ENCODE data around the gene ZIC4.

The ZIC4 gene

DNA sequence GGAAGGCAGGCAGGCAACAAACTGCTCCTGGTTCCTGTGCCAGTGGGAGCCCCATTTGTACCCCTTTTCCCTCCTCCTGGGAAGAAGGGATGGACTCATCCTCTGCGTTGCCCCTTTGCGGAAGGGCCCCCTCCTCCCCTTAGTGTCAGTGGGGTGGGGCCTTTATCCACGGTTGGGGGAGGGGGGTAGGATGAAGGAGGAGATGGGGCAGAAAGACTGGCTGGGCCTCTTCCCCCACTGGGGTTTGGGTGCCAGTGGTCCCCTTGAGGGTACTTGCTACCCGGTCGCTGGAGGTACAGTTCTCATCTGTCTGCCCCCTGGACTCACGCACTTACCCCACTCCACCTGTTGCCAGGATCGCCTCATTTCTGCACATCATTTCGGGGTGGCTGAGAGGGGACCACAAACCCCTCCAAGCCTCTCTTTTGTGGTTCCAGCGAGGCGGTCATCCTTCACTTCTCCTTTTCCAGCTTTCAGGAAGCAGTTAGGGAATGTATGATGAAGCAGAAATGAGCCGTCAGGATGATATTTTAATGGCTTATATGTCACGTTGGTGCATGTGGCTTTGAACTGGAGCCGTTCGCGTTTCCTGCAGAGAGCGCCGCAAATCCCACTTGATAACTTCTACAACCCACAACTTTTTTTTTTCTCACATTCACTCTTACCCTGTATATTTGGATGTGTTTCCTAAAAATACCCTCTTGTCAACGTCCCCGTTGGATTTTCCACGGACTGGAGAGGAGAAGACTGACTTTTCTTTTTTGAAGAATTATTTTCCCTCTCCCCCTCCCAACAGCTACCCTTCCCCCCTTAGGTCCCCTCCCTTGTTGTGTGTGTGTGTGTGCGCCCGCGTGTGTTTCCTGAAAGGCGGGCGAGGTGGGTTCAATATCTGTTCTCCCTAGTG lies at the start of gene ZIC4:
Gene ZIC4, minus strand, starts transcription at position 516 of the 904 bp plus-strand sequence. CDS start 3,746 bp downstream, outside the sequence.
- no peak for DNase-seq

DNA sequence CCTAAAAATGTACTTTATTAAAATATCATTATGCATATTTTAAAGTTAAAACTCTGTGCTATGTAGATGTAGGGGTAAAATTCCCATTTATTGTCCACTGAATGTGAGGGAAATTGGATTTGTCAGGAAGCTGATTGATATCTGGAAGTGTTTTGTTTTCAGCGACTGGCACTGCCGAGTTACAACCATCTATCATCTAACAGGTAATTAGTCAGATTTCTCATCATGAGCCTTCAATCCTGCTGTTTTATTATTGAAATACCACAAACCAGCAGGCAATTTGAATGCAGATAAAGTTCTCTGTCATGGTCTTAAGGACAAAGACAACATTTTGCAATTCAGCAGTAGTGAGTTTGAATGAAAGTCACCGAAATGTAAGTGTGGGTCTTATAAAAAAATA lies 43.3 kb upstream of the ZIC4 start:
- DNase-seq: no peak

DNA sequence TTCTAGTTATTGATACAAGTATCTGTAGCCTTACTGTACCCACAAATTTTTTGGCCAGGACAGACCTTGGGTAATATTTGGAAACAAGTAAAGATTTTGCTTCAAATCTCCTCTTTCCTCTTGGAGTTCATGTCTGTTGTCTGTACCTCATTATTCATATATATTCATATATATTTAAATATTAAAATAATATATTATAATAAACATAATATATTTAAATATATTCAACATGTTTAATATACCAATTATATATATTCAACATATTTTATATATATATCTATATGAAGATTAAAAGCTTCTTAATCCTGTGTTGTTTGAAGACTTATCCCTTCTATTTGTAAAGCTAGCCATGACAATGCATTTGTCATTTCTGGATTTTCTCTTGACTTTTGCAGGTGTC lies 40.9 kb upstream of the ZIC4 start:
- DNase-seq: no peak

DNA sequence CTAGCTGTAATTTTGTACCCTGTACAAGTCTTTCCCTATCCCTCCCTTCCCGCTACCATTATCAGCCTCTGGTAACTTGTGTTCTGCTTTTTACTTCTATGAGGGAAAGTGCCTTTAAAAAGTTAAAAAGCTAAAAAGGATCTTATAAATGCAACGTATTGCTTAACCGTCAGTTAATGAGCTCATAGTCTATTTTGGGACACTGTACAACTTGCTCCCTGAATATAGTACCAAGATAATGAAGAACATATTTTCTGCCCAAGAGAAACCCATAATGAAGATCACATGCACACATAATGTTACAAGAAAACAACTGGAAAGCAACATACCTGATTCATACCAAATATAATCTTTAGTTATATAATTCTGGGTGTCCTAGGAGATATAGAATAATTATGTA lies 25.4 kb upstream of the ZIC4 start:
- DNase-seq: no peak

DNA sequence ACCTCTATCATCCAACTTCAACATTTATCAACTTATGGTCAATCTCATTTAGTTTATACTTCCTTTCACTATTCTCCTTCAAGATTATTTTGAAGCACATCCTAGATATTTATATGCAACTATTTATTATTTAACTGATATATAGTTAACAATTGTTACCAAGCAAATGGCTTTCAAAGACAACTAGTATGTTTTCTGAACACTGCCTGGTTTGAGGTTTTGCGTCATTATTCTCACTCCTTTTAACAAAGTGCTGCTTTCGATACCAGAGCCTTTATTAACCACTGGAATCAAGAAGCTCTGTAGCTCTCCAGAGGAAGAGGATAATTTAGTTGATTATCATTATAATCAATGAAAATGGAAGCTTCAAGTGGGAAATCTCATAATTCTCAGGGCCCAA lies 22.4 kb upstream of the ZIC4 start:
- DNase-seq: no peak

DNA sequence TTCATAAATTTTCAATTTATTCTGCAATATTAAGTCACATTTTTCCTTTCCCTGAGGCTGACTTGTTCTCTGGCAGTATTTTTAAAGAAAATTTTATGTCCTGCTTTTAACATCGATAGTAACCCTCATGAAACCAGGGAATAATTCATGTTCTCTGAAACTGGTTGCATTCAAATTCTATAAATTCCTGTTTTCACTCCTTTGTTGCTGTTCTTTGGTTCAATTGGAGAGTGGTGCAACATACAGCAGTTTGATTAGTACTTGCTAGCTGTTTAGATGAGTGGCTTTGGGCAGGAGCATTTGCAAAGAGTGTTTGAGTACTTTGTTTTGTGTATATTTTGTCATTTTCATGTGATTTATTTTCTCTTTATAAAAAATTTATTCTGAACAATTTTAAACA lies 22.0 kb upstream of the ZIC4 start:
- no peak for DNase-seq

DNA sequence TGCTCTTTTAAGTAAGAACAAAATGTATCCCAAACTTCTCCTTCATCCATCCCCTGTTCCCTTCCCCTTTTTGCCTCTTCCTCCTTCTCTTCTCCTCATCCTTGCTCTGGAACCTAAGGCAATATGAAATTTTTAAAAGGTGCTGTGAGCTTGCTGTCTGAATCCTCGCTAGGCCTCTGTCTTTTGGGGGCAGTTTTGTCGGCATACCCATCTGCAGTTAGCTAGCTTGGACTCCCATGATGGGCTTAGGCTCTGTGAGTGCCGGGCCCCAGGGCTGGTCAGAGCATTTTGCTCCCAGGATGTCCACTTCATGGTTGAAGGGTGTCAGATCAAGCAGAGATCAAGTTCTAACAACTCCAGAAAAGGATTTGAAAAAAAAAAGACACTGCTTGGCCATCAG lies 21.4 kb upstream of the ZIC4 start:
- no peak for DNase-seq

DNA sequence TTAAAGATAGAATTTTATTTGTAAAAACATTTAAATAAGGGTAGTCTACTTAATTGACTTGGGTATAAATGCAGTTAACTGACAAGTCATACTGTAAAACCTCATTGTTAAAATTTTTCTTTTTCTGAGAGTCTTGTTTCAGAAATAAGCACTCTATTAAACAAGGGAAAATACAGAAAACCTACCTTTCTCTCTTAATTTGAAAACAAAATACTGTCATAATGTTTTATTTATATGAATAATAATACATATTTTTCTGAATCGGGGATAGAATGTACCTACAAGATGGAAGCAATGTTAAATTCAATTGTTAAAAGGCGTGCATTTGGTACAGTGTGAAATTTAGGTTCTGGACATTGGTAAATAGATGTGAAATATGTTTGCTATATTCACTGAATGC lies 20.6 kb upstream of the ZIC4 start:
- no peak for DNase-seq

DNA sequence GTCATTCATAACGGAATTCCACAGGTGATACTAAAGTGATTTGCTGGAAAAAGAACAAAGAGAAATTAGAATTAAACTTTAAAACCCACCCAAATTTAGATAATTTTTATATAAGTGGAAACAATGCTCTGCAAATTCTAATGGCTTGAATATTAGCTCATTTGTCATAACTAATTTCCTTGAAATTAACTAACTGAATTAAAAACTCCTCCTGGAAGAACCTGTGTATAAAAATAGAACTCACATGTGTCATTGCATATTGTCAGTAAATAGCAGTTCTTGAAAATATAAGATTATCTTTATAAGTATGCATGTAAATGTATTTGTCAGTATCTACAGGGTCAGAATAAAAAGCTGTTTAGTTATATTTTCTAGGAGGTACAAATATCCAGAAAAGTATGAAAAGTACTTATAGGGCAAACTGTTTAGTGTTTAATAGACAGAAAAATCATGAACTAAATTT lies 19.1 kb upstream of the ZIC4 start:
- DNase-seq: no peak

DNA sequence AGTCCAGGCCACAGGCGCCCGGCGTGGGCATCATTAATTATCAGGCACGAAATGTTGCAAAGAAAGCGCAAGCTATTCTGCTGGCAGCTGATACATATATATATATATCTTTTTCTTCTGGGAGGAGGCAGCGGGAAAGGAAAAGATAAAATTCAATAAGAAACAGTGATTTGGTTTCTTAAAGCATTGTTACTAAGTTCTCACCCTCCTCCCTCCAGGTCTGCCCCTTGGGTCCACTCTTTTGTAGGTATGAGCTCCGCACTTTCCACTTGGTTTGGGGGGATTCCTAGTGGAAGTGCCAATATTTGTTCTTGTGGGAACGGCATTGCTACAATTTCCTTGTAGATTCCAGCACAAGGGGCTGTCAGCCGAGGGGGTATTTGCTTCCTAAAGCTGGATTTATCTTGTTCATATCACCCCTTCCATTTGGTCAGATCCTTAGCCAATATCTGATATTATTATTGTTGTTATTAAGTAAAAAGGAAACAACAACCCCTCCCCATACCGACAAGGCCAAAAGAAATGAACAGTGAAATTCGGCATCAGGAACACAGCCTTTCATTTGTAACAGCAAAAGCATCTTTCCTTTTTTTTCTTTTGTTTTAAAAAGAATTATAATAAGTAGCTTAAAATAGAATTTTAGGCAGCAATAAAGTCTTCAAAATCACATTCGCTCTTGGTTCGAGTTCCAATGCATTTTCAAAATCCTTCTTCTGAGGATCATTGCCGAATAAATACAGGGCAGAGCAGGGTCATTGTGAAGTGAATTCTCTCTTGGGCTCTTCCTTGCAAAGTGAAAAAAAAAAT lies 18.4 kb upstream of the ZIC4 start:
- DNase-seq: no peak

DNA sequence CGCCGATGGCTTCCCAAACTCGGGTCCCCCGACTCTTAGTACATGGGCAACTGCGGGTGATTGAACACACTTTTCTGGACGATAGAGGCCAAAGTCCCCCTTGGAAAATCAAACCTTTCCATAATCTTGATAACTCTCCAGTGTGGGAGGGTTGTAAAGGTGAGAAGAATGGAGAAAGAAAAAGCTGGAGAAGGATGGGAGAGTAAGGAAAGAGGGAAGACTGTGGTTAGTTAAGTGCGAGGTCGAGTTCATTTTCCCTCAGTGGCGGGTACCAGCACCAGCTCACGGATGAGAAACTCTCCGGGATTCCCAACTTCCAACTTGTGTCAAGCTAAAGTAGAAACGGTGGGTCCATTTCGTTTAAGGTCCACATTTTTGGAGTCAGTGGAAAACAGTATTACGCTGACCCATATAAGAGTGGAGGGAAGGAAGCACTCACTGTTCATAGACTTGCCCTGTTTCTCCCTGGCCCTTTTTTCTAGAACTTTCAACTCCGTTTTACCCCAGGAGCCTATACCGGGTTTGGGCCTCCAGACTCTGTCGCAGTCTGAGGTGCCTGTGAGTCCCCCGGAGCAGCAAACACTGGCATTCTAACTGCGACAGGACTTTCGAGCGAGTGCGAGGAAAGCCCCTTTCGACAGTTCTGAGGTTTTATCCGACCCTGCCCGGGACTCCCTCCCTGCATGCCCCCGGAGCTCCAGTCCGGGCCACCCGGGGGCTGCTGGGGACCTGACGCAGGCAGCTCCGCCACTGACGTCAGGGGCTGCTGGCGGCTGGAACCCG lies 17.6 kb upstream of the ZIC4 start:
- no peak for DNase-seq

DNA sequence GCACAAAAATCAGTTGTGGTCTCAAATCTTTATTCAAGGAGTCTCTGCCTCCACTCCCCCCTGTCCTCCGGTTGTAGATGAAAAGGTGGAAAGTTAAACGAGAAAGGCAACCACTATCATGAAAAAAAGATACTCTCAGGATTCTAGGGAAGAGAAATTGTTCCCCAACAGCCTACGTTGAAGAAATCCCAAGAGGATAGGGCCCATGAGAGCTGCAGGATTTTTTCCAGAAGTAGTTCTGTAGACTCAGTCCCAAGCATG lies 17.1 kb upstream of the ZIC4 start:
- DNase-seq: no peak

DNA sequence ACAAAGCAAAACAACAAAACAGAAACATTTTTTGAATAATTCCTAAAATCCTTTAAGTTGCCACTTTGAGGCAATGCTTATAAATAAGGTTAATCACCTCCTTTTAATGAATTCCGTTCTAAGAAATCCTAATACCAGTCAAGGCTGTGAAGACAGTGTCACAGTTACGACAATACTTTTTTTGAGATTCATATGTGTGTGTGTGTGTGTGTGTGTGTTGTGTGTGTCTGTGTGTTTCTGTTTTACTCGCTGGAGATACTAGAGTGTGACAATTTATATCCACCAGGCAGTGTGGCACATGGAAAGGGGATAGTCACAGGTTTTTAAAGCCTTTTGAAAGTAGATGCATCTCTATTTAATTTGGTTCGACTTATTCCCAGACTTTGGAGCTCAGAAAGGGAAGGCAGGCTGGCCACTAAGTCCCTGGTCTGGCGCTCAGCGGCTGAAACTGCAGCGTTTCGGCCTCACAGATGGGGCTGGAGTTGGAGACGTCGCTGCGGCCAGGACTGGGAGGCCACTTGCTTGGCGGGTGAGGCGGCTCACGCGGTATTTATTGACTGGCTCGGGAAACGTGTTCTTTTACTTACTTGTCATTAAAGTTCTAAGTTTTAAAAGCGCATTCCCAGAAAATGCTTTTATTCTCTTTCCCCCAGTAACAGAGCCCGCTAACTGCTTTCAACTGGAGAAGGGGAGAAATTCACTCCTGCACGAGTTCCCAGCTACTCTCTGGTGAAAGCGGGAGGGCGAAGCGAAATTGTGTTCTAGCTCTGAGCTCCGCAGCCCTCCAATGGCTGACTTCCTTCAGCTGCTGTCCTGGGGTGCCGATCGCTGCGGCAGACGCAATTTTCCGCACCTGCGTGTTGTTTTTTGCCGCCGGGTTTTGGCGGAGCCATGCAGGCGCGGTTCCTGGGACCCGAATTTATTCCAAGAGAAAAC lies 16.5 kb upstream of the ZIC4 start:
- DNase-seq: no peak

DNA sequence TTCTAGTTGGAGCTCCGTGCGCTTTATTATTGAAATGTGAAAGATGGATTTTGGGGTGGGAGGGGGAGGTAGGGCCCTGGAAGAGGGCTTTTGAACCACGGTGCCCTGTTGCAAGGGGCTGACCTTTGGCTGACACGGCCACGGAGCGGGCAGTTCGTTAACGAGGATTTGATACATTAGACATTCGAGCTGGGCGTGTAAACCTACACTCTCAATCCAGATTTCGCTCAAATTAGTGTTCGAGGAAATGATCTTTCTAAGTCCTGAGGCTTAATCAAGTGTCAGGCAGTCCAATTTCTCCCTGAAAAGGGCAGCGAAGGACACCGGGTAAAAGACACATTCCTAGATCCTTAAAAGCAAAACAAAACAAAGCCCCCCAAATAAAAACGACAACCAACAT lies 15.9 kb upstream of the ZIC4 start:
- DNase-seq: no peak

DNA sequence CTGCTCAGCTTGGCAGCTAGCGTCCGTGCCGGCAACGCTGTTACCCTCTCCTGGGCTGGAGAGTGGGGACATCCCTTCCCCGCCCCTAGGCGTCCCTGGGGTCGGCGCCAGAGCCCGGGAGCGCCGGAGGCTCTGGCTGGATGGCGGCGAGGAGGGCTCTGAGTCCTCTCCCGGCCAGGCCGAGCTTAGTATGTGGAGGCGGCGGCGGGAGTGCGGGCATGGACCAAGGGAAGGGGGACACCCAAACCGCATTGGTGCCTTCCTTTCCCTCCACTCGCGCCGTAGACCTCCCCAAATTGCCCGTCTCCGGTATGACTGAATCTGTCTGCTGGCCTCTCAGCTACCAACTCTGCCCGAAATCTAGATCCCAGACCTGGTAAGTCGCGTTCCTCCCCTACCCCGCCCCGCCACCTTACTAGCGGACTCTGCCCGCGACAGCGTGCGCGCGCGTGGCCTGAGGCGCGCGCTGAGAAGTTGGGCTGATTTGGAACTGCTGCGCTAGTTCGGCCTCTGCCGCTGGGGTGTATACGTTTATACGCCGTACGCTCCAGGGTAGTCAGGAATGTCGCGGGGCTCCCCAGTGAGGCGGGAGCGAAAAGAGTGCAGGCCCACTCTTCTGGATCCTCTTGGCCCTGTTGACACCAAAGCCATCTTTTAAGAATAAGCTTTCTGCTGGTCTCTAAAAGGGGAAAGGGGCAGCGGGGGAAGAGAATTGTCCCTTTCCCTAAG lies 15.0 kb upstream of the ZIC4 start:
- DNase-seq: no peak

DNA sequence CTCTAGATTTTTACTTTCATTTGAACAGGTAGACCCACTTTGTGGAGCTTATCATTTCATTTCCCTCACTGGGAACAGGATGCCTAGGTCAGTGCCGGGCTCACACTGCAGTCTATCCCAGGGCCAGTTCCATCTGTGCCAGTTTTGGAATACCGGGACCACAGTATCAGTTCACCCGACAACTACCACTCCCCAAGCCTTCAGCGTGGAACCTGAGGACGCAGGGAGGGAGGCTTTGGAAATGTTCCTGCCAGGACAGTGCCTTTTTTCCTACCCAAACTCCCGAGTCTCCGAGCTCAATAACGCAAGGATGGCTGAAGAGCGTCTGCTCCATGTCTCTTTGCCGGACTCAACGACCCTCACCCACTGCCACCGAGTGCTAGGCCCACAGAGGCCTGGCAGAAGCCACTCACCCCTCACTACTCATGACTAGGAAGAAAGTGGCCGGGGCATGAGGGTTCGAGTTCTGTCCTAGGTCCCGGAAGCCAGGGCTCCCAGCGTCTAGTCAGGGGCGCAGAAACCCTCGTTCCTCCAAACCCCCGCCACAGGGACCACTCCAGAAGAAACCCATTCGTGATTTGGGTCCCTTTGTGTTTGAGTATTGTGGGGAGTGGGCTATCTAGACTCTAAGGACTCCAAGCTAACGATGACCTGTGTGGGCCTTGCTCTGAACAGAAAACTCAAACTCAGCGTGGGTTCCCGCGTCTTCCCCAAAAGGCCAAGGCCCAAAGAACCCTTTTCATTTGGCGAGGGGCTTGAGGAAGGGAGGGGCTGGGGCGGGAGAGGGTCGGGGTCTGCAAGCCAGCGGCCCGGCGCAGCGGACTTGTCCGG lies 14.2 kb upstream of the ZIC4 start:
- no peak for DNase-seq

DNA sequence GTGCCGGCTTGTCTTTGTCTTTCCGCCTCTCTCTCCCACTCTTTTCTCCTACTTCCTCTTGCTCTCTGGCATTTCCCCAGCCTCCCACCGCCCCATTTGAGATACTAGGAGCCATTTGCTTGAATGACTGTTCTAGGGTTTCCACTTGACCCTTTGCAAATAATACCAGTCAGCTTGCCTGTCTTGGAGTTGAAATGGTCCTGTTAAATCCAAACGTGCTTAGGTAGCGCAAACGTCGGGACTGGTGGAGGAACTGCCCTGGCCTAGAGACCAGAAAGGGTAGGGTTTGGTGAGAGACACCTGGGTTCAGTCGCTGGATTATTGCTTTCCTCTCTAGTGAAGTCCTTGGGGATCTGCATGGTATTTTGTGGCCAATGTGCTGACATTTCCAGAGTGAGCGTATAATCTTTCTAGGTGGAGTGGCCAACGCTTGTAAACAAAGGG lies 13.5 kb upstream of the ZIC4 start:
- DNase-seq: no peak

DNA sequence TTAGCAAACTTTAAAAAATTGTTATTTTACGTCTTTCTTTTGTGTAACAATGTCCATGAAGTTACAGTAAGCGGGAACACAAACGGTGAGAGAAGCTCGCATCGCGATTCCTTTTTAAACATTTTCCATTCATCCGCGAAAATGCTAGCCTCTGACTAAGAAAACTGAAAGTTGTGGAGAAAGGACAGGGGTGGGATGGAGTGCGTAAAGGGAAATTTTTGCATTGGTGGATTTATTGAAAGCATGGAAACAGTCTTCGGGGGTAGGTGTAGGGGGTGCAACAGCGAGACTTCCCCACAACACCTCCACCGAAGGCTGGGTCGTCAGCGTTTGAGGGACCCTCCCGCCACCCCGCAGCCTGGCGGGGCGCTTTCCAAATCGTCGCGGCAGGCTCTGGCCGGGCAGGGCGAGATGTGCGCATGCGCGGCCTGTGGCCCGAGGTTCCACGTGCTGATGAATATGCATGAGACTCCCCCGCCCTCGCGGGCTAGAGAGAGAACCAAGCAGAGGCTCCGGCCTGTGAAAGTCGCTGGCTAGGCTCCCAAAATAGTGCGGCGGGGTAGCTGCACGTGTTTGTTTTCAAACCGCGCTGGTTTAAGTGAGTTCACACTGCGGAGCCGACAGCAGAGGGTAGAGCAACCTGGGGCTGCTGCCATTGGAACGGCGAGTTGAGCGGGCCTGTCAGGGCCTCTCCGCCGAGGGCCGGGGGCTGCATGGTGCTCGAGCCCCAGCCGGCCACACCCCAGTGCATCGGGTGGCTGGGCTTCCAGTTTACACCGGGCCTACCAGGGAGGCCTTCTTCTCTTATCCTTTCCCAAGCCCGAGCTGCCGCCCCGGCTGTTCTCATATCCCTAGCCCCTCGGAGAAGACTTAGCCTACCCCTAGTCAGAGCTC lies 12.7 kb upstream of the ZIC4 start:
- DNase-seq: no peak

DNA sequence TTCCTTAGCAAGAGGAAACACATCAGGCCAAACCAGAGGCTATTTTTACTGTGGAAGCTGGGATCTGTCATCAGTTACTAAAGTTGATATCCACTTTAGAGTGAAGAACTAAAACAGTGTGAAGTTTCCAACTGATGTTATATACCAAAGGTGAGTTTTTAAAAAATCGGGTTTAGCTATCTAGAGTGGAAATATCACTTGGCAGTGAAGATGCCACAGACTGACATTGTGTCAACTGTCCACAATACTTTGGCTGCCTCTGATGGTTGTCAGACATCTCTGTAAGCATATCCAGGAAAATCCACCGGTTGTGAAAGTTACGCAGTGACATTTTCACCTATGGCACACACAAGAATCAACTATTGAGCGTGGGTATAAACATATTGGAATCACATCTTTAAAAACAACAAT lies 12.0 kb upstream of the ZIC4 start:
- no peak for DNase-seq

All from stimulated activated CD4-positive, alpha-beta T cell treated with anti-CD3 and anti-CD28 coated beads, Interleukin-2, amount 100 ng/mL, for 48 hours (primary cell).